NCI-H1105 treated with DMSO at 0.1 percent for 48 hours (cell line): ENCODE data around the gene PGS1.
A peak's percentile ranks its signal among the peaks of the same experiment; 100 is the strongest.

ENCODE experiments used
- DNase-seq: peaks from one replicate; lab custom pipeline; 2025; lab: John Stamatoyannopoulos, UW

PGS1 gene

DNA sequence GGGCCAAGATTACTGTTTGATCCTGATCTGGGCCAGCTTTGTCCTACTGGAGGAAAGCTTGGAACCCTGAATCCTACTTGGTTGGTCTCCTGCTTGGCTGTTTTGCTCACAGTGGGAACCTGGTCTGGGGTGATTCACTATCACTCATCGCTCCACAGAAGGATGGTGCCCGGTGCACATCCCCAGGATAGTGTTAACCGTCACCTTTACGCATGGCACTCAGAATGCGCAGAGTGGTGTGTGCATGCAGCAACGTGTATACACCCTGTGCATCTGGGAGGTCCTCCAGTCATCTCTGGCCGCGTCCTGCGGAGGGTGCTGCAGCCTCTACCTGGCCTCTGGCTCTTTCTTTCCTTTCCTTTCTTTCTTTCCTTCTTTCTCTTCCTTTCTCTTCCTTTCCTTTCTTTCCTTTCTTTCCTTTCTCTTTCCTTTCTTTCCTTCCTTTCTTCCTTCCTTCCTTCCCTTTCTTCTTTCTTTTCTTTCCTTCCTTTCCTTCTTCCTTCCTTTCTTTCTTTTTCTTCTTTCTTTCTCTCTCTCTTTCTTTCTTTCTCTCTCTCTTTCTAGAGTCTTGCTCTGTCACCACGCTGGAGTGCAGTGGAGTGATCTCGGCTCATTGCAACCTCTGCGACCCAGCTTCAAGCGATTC is 31.7 kb upstream of the PGS1 start:
- no peak for DNase-seq

DNA sequence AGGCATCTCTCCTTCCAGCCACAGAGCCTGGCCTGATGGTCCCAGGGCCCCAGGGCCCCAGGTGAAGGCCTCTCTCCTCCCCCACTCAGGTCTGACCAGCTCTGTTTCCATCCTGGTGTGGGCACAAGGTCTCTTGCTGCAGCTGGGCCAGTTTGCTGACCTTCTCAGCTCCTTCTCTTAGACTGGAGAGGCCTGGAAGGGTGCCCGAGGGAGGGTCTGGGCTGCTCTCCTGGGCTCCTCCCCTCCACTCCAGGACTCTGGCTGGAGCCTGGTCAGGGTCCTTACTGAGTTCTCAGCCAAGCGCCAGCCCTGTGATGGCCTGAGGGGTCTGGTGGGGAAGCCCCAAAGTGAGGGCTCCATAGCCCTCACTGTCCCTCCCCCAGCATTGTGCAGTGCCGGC is 31.0 kb upstream of the PGS1 start:
- no peak for DNase-seq

DNA sequence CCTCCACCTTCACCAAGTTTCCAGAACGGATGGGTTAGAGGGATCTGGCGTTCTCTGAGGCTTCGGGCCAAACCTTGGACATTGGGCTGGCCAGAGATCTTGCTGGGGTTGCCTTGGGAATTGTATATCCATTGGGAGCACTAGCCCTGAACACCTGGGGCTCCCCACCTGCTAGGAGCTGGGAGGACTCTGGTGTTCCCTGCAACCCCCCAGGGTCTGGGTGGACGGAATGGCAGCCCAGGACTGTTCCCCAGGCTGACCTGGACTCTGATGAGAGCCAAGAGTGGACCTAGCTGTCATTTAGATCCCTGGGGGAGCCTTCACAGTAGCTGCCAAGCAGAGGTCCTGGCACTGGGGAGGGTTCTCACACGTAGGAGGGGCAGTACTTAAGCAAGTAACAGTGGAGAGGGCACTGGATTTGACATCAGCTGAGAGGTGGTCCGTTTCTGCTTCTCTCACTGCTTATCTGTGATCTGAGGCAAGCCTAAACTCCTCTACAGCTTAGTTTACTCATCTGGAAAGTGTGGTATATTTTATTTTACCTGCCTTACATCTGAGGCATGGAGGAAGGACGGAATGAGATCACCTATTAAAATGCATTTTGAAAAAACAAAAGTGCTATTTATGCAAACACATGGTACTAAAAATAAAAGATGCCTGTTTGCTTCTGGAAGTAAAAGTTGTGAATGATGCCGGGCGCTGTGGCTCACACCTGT is 30.2 kb upstream of the PGS1 start:
- no peak for DNase-seq

DNA sequence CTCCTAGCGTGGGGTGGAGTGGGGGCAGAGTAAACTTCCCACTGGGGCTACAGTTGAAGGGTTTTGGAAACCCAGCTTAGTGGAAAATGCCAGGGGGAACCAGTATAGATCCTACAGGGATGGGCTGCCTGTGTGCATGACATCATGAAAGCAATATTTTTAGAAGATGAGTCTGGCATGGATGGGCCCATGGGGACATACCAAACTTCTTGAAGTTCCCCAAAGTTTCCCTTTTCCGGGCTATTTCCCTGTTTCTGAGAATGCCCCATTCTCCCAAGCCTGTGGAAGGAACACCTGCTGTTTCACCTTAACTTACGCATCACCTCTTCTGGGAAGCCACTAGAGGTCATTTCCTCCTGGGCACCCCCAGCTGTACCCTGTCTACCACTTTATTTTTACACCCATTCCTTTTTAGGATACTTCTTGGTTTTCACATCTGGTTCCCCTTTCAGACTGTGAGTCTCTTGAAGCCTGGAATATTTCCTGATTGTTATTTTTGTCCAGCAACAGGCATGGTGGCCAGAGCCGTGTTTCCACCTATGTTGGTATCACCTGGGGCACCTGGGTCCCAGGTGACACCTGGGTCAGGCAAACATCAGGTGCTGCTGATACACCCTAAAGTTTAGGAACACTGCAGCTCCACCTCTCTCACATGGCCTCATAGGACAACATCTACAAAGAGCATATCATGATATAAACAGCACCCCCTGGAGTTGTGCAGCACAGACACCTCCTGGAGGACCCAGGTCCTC is 28.4 kb upstream of the PGS1 start:
- DNase-seq: no peak

DNA sequence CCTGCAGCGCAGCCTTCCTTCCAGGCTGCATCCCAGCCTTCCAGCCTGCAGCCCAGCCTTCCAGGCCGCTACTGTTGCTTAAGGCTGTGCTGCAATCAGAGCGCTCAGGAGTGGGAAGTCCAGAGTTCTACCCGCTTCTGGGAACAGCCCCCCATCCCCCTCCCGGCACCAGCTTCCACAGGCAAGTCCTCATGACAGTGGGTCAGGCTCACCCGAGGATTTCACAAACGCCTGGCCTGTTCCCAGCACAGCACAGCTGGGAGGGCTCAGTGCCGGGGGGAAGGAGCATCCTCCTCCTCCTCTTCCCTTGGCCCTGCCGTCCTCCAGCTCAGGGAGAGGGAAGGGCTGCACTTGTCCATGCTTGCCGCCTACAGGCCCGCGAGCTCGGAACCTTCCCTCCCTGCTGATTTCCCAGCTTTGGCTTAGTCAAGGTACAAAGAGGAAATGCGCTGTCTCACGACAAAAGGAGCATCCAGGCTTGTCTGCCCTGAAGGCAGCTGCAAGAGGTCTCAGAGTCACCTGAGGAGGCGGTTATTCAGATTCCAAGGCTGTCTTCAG is 26.9 kb upstream of the PGS1 start:
- DNase-seq: no peak

DNA sequence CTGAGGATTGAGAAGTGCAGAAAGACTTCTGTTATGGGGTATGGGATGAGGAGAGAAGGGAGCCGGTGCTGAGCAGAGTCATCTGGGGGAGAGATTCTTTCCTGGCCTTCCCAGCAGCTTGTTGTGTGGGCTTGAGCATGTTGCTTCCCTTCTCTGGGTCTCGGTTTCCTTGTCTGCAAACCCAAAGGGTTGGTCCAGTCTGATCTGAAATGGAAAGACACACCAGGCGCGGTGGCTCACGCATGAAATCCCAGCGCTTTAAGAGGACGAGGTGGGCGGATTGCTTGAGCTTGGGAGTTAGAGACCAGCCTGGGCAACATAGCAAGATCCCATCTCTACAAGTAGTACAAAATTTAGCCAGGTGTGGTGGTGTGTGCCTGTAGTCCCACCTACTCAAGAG is 24.6 kb upstream of the PGS1 start:
- no peak for DNase-seq

DNA sequence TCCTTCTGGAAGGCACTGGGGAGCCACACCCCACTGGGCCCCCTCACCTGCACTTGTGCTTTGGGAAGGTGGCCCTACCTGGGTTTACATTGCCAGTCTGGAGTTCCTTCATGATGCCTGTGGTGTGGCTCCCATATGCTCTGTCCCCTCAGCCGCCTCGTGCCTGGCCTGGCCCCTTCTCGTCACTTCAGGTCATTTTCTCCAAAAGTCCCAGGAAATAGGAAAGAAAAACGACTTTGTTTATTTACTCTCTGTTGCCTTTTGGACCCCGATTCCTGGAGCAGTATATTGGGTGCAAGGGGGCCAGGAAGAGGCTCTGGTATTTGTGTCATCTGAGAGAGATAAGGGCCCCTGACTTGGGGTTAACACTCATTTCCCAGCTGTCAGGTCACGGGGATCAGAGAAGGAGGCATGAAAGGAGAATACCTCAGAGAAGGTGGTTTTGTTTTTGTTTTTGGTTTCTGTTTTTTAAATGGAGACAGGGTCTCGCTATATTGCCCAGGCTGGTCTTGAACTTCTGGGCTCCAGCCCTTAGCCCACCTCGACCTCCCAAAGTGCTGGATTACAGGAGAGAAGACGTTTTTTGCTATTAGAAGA is 23.3 kb upstream of the PGS1 start:
- no peak for DNase-seq

DNA sequence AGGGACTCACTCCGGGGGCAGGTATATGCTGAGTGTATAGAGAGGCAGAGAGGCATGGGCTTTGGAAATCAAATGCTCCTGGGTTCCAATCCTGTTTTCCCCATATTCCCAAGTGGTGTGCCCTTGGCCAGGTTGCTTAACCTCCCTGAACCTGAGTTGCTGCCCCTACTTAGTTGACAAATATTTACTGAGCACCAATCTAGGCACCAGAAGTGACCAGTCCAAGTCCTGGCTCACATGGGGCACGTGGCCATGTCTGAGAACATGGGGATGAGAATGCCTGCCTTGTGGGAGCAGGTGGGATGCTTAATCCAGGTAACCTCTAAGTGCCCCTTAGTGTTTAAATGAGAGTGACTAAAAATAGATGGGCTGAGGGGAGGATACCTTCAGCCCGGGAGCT is 22.7 kb upstream of the PGS1 start:
- DNase-seq: no peak

DNA sequence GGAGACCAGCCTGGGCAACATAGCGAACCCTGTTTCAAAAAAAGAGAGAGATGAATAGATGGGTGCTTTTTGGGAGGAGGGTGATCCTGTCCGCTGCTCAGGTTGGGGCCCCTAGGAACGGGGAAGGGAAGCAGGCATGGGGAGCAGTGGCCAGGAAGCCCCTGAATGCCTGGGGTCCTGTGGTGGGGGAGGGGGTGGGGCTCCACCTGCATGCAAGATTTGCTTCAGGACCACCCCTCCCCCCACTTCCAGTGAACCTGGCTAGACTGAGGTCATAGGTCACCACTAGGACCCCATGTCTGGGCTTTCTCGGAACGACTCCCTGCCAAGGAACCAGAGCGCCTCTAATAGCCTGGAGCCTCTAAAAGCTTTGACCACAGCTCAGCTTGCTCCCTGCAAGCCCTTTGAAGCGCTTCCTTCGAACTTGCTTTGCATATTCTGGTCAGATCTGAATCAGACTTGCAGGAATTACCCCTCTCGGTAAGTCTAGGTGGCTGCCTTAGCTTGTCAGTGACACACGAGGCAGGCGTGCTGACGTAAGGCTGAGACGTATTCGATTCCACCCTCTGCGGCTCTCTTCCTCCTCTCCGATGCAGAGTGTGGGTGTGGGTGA is 22.2 kb upstream of the PGS1 start:
- no peak for DNase-seq

DNA sequence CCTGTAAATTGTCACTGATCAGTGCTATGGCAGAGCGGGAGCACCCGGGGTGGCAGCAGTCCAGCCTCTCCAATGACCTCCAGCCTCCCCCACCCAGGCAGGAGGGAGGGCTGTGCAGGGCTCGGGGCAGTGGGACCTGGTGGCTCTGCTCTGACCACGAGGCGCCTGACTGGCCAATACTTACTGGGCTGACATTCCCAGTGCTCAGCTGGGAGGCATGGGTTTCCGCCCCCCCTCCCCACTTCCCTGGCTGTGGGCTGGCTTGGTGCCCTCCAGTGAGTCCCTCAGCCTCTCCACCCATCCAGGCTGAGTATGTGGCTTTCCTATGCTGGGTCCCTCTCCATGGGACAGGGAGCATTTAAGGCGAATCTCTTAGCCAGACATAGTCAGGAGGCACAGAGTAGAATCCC is 21.3 kb upstream of the PGS1 start:
- no peak for DNase-seq

DNA sequence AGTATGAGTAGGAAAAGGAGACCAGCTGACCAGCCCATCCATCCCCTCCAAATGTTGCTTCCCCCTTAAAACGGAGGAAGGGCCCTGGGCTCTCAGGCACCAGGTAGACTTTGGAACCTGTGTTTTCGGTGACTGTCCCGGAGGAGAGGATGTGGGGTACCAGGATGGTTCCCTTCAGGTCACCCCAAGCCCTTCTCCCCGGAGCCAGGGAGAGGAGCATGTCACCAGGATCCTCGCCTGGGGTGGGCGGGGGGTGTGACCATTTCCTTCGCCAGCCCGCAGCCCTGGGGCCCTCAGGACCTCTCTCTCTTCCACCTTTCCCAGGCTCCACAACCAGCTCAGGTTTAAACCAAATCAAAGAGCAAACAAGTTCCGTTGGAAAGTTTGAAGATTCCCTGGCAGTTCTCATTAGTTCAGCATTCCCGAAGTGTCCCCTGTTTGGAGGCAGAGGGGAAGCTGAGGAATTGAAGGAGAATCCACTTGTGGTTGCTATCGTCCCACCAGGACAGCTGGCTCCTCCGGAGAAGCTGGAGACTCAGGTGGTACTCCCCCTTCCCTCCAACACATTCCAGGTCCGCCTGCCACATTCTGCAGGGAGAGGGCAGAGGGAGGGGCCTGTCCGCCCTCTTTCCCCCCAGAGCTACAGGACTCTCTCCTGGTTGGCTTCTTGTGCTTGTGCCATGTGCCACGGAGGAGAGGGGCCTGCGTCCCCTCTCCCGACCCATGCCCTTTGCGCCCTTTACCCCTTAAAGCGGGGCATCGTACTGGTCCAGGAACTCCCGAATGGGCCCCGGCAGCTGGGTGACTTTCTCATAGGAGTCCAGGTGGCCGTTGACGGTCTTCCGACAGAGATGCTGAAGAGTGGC is 20.5 kb upstream of the PGS1 start:
- DNase-seq: no peak

DNA sequence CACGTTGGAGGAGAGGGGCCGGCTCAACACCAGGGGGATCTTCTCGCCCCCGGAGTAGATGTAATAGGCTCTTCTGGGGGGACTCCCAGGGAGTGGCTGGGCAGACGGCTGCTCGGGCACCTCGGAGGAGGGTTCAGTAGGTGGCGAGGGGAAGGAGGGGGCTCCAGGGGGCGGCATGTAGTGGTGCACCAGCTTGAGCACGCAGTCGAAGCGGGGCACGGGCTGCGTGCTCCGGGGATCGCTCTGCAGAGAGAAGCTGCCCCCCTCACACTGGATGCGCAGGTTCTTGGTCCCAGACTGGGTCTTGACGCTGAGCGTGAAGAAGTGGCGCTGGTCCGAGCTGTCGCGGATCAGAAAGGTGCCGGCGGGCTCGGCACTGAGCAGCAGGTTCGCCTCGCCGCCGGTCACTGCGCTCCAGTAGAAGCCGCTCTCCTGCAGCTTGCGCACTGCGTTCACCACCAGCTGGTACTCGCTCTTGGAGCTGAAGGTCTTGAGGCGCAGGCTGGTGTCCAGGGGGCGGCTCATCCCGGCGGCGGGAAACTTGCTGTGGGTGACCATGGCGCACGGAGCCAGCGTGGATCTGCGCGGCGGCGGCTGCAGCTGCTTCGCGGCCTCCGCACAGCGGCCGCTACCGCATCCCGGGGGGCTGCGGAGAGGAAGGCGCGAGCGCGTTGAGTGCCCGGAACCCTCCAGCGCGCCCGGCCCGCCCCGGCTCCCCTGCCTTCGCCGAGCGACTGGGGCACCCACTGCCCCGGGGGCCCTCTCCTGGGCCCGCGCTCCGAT is 19.7 kb upstream of the PGS1 start:
- DNase-seq: no peak

DNA sequence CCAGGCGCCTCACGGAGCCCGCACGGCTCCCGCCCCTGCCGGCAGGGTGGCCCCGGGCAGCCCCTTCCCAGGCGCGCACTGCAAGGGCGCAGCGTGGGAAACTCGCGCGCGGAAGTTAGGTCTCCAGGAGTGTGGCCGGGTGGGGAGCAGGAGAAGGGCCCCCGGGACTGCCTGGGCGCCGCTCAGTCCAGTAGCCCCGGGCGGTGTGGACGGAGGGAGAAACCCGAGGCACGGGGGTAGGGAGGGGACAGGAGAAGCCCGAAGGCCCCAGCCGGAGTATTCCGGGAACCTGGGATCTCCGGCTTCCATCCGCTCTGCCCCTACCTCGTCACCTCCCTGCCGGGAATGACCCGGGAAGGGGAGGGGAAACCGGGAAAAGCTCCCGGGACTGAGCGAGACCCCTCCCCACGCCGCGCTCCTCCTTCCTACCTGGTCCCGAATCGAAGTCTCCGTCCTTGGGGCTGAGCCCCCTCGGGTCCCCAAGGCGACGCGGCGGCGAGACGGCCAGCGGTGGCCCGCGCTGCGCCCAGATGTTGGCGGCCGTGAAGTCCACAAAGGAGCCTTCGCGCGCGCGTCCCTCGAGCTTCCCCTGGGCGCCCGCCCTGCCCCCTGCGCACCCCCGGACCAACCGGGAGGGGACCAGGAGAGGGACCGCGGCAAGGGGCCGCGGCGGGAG is 19.0 kb upstream of the PGS1 start:
- DNase-seq: peak; percentile 31

DNA sequence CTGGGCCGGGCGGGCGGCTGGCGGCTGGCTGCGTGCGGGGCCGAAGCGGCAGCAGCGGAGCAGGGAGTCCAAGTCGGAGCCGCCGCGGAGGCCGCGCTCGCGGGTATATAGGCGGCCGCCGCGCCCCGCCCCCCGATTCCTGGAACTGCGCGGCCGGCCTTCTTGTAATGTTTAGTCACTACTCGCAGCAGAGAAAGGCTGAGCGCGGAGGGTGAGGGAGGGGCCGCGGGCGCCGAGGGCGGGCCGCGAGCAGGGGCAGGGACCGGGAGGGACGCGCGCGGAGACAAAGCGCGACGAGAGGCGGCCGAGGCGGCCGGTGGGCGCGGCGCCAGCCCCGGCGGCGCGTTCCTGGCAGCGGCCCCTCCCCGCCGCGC is 18.5 kb upstream of the PGS1 start, which contains the start of gene SOCS3:
Gene SOCS3 (minus strand): TSS at position 81 of the 374 bp plus-strand sequence. CDS start 982 bp downstream, outside the sequence.
- peak; percentile 85 for DNase-seq

DNA sequence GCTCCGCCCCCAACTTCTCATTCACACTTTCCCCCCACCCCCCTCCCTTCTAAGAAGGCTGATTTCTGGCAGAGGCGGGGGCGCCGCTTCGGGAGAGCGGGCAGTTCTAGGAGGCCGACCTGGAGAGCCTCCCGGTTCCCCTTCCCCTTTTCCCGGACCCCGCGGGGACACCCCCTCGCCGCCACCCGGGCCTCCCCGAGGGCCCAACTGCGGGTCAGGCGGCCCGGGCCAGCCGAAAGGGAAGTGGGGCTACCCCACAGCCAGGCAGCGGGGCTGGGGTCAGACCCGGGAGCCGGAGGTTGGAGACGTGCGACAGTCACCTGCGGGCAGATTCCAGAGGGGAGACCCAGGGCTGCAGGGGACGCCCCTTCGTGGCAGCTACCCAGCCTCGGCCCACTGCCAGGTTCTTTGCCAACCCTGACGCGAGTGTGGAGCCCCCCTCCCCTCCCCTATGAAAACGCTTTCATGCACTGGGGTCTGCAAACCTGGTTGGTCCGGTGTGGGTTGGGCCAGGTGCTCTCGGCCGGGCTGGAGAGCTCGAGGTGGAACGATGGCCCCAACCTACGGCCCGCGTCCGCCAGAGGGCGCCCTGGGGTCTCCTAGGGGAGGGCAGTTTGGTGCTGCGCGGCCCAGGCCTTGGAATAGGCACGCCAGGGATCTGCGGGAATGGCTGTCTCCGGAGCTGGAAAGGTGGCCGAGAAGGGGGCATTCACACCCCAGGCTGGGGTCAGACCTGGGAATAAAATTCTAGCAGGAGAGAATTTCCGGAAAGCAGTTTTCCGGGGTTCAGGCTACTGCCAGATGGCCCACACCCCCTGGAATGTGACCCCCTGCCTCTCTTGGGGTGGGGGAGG is 17.9 kb upstream of the PGS1 start:
- DNase-seq: peak; percentile 82

DNA sequence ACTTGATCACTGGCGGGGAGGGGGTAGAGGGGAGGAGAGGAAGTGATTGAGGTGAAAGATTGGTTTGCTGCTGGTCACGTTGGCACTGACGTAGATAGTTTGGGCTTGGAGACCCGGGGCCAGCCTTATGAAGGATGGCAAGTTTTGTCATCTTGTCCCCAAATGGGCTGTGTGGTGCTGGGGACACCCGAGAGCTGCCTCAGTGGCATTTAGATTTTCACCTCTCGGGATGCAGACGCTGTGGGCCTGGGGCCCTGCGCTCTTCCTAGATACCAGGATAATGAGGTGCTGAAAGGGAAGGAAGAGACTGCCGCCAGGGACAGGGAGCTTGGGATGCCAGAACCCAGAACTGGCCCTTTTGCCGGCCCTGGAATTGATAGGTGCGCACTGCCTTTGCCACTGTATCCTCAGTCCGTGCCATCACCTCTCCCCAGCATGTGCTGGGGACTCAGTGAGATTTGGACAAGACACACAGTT is 17.2 kb upstream of the PGS1 start:
- no peak for DNase-seq

DNA sequence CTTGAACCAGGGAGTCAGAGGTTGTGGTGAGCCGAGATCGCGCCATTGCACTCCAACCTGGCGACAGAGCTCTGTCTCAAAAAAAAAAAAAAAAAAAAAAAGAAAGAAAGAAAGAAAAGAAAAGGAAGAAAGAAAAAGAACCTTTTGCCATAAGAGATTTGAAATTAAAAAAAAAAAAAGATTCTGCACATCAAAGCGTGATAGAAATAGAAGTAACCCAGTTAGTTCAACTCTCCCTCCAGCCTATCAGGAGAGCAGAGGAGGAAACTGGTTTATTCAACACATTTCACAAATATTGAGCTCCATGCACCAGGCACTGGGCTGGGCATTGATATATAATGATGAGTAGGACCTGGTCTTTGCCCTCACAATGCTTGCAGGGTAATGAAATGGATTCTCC is 16.2 kb upstream of the PGS1 start:
- no peak for DNase-seq

DNA sequence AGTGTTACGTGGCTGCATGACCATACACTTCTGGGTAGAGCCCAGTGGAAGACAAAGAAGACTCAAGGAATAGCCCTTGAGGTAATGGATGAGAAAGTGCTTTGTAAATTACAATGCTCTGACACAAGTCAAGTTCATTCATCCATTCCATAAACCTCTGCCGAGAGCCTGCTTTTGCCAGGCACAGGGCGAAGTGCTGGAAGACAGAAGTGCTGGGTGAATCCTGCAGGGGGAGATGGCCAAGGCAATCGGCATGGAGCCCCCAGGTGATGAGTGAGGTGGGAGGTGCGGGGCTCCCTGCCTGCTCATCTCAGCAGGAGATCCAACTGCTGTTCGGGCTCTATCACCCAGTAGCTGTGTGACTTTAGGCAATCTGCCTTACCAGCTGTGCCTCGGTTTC is 15.8 kb upstream of the PGS1 start:
- DNase-seq: no peak
